Heart right ventricle (tissue), 16 donors: Measurements from ENCODE around the gene ATP6V0E1. TPM values are rescaled to one million over a fixed set of nuclear protein-coding genes. Genes with fewer than 3 reads are reported as not detected.

Source experiments
- ATAC-seq, 8 donors: fragments of 200-7000 bp; cut with Tn5 transposase; one replicate each; pipeline ENCODE4 v1.9.1; 2020; ENCODE audit warnings: mild to moderate bottlenecking in 8 of 8, moderate library complexity in 8 of 8, moderate number of reproducible peaks in 1 of 8
- DNase-seq, 2 donors: peaks; one replicate each; pipeline ENCODE4 v3.0.0-alpha.2; 2020
- H3K27ac ChIP-seq, 10 donors: fragments of 200-600 bp; sonication (generic) in 2 of 10; one replicate each; pipeline versions ENCODE4 v1.5.0 to v1.8.0; 2020 to 2022; ENCODE audit warnings: mild to moderate bottlenecking in 3 of 10
- H3K27me3 ChIP-seq, 7 donors: fragments of 200-600 bp; one replicate each; pipeline ENCODE4 v1.8.0; 2021 to 2022; ENCODE audit warnings: mild to moderate bottlenecking in 2 of 7
- H3K36me3 ChIP-seq, 9 donors: fragments of 200-600 bp; sonication (generic) in 1 of 9; one replicate each; pipeline versions ENCODE4 v1.5.0 to v1.8.0; 2020 to 2022; ENCODE audit warnings: mild to moderate bottlenecking in 2 of 9
- H3K4me1 ChIP-seq, 9 donors: fragments of 200-600 bp; sonication (generic) in 1 of 9; one replicate each; pipeline versions ENCODE4 v1.5.0 to v1.8.0; 2020 to 2022; ENCODE audit warnings: mild to moderate bottlenecking in 4 of 9
- H3K4me3 ChIP-seq, 10 donors: fragments of 200-600 bp; sonication (generic) in 2 of 10; one replicate each; pipeline versions ENCODE4 v1.5.0 to v1.8.0; 2020 to 2022; ENCODE audit warnings: mild to moderate bottlenecking in 7 of 10, moderate library complexity in 2 of 10
- H3K9me3 ChIP-seq, 11 donors: fragments of 200-600 bp in 10 of 11; sonication (generic) in 2 of 11; one replicate each; pipeline versions ENCODE4 v1.5.0 to v1.8.0; 2013 to 2022; ENCODE audit warnings: mild to moderate bottlenecking in 2 of 11, control low read depth in 1 of 11, moderate library complexity in 1 of 11
- CTCF ChIP-seq, 9 donors: fragments of 200-600 bp; sonication (generic) in 2 of 9; IDR thresholded peaks; one replicate each; pipeline versions ENCODE4 v1.5.0 to v1.8.0; 2021 to 2022; ENCODE audit warnings: antibody characterized with exemption in 9 of 9, mild to moderate bottlenecking in 5 of 9, moderate library complexity in 1 of 9
- WGBS, 2 donors: extraction: QIAGEN DNeasy Blood & Tissue Kit; methylation state at CpG; one replicate each; pipeline ENCODE4 v1.1.7; 2013; ENCODE audit warnings: inconsistent platforms in 1 of 2; 5-methylcytosine and 5-hydroxymethylcytosine counted together
- intact Hi-C, 10 donors: fragments of 100-400 bp; cut with DNase I; formaldehyde crosslinking; loops; one replicate each; pipeline versions ENCODE4 v1.11.1 to v1.14.2; 2022
- polyA plus RNA-seq, 2 donors: library from polyadenylated mRNA; stranded (reverse); fragments of 200-250 nt; gene quantifications; one replicate each; pipeline ENCODE4 v1.2.3, GENCODE V29; 2013
- total RNA-seq, 10 donors: library from RNA; stranded (reverse); fragmentation: NEBNext Ultra II Directional in 3 of 10; extraction: Animal tissue kit (Norgen Biotek cat#: 25700) in 3 of 10; gene quantifications; one replicate each; pipeline versions ENCODE4 v1.2.1 to v1.2.4, GENCODE V29; 2021 to 2023
- donor health status: Arrhythmogenic right ventricular cardiomyopathy.
- donor health status: ischemic (EF 13 %, LVEDD 7.1; RV severe dilation, severe dysfunction).
- donor health status: healthy with polysubstance abuse.
- donor health status: DM: no; HTN: yes; CAD: no.
- donor health status: DM: no; HTN: no; CAD: no.
- donor health status: ischemic (EF 25% LVEDD 6.9; RV normal size, moderate dysfunction).
- donor health status: ischemic (EF 25% LVEDD 5.7; RV mildly dilated, moderate dysfunction).
- donor health status: healthy.
- donor health status: DM: yes; HTN: yes; CAD: no.
- donor health status: Ischemic cardiomyopathy.
- donor health status: ischemic (EF 35%, LVEDD 5.7; RV mildly dilated, moderate dysfunction).
- donor health status: nonischemic (EF 11% LVEDD 7.7; RV severe dilation, severe dysfunction).
- donor health status: DM: yes; HTN: yes; CAD: no.
- donor health status: PGD.
- donor health status: ischemic (EF 29% LVEDD 5.4; RV normal size, mild dysfunction).
- donor health status: nonischemic (EF 23%, LVEDD 6.1; RV moderate dilation, normal function).

The ATP6V0E1 gene
- total and polyA plus RNA-seq, 12 donors, result 134 to 271 (median 194) TPM

- peak overlapping the region; percentile 86 to 95 (median 92) for H3K27ac ChIP-seq
- DNase-seq (peak; percentile 46 to 50), ATAC-seq (peak; percentile 50 to 77 (median 66))
- no peaks in the 10 kb centered on the region for H3K9me3 ChIP-seq
- H3K4me3 ChIP-seq, result peak overlapping the region; percentile 65 to 95 (median 88)
- TF ChIP-seq CTCF (IDR thresholded peaks at IDR 0.05), result peak in 8 of 9 donors; percentile 18 to 56 (median 35)
- intact Hi-C loops, result loop anchor here in 7 of 10 donors (2.0 to 10.0 kb wide), 7 partner anchors 70 to 298 kb away; partner anchors contain the start of genes CREBRF (in 5 of the 7) and BNIP1 (in 4 of the 7)
- WGBS, 2 donors, result 1% methylated on average over 15 of the region's 15 CpGs
- peaks cover 0 to 33% (median 9%) of the 10 kb centered on the region in 9 donors for H3K36me3 ChIP-seq
- no peaks in the 10 kb centered on the region for H3K27me3 ChIP-seq
- H3K4me1 ChIP-seq, result peaks cover 0 to 43% (median 17%) of the 10 kb centered on the region in 9 donors
Measured at GRCh38 chr5:172984244-172984953, 828 bp downstream of the ATP6V0E1 start.

- Histone ChIP-seq H3K27me3 (no peaks in the 10 kb centered on the region), H3K36me3 (peaks cover 0 to 39% (median 9%) of the 10 kb centered on the region in 9 donors), H3K9me3 (no peaks in the 10 kb centered on the region), H3K27ac (peak overlapping the region in 1 of 10 donors; percentile 18), H3K4me3 (peak overlapping the region in 3 of 10 donors; percentile 78 to 91 (median 85)), H3K4me1 (peaks cover 0 to 48% (median 17%) of the 10 kb centered on the region in 9 donors)
- no peak for DNase-seq
- ATAC-seq, result no peak
- intact Hi-C loops, result loop anchor here in 7 of 10 donors (2.0 to 10.0 kb wide), 5 partner anchors 69 to 219 kb away; partner anchors contain the start of genes BNIP1 (in 4 of the 7) and CREBRF (in 3 of the 7)
- TF ChIP-seq CTCF (IDR thresholded peaks at IDR 0.05), result no peak
Measured at GRCh38 chr5:172985596-172985995, 2.0 kb downstream of the ATP6V0E1 start.

GRCh38 chr5:172988276-172988675, 4.7 kb downstream of the ATP6V0E1 start:
- H3K4me1 ChIP-seq, result peaks cover 0 to 44% (median 17%) of the 10 kb centered on the region in 9 donors
- no peak overlapping the region for H3K4me3 ChIP-seq
- DNase-seq (no peak), ATAC-seq (no peak)
- peak overlapping the region in 1 of 10 donors; percentile 16 for H3K27ac ChIP-seq
- H3K27me3 ChIP-seq, result no peaks in the 10 kb centered on the region
- TF ChIP-seq CTCF (IDR thresholded peaks at IDR 0.05), result no peak
- no peaks in the 10 kb centered on the region for H3K9me3 ChIP-seq
- 68 to 71% methylated on average over 3 of the region's 3 CpGs for whole genome bisulfite sequencing, 2 donors
- H3K36me3 ChIP-seq, result peaks cover 0 to 64% (median 12%) of the 10 kb centered on the region in 9 donors
- intact Hi-C loops, result loop anchor here in 6 of 10 donors (5.0 to 10.0 kb wide), 4 partner anchors 67 to 217 kb away; partner anchors contain the start of genes BNIP1 (in 4 of the 6) and CREBRF (in 3 of the 6)

GRCh38 chr5:172990776-172991175, 7.2 kb downstream of the ATP6V0E1 start:
- H3K27me3 ChIP-seq, result no peaks in the 10 kb centered on the region
- no peak overlapping the region for H3K4me3 ChIP-seq
- H3K27ac ChIP-seq, result no peak overlapping the region
- H3K4me1 ChIP-seq, result peaks cover 0 to 30% (median 5%) of the 10 kb centered on the region in 9 donors
- ATAC-seq, result no peak
- 87 to 92% methylated on average over 8 of the region's 8 CpGs for WGBS, 2 donors
- no peak for TF ChIP-seq CTCF (IDR thresholded peaks at IDR 0.05)
- intact Hi-C loops, result loop anchor here in 1 of 10 donors (10.0 kb wide), 1 partner anchor 144 kb away; no protein-coding TSS in a partner anchor
- no peaks in the 10 kb centered on the region for H3K9me3 ChIP-seq
- no peak for DNase-seq
- H3K36me3 ChIP-seq, result peaks cover 0 to 88% (median 21%) of the 10 kb centered on the region in 9 donors
